Measurements from ENCODE around the gene RPS15. TPM values are rescaled to one million over a fixed set of nuclear protein-coding genes. Genes with fewer than 3 reads are reported as not detected.

The RPS15 gene
- total and polyA plus RNA-seq, 8 donors = 596 to 1,709 (median 905) TPM

DNA sequence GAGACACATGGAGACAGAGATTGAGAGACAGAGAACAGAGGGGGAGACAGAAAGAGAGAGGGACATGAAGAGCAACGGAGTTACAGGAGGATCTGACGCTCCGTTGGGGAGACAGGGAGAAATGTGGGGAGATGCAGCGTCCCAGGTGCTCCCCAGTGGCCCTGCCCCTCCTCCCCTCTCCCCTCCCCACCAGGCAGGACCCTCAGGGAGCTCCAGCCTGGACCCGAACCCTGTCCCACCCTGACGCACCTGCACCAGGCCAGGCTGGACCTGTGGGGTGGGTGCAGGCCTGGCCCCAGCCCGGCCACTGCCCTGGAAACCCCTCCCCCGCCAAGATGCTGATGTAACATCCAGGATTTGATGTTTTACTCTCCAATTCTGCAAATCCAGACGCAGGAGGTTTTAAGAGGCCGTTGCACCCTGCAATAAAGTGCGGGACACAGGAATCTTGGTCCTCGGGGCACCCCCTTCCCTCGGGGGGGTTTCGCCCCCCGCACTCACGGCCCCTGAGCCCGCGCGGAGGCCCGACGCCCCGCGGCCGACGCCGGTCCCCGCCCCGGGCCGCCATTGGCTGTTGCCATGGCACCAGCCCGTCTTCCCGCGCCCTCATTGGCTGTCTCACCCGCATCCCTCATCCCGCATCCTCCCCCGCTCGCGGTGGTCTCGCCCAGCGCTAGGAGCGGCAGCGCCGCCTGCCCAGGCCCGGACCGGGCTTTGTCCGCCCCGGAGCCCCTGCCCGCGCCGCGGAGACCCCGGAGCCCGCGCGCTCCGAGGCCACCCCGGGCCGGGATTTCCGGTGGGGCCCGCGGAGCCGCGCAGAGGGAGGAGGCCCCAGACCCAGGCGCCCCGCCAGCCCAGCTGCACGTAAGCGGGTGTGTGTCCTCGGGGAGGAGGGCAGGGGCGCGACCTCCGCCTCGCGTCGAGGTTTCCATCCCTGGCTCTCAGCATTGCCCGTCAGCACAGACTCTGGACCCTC lies 11.6 kb downstream of the RPS15 start, which contains the start of gene APC2:
Gene APC2, plus strand, starts transcription at position 655 of the 976 bp plus-strand sequence. CDS start 2,881 bp downstream, outside the sequence.
- FAIRE-seq (no peak), DNase-seq (peak in 2 of 6 donors; percentile 36 to 58)
- intact Hi-C loops (cut with DNase I) = loop anchor here in 1 of 3 donors (10.0 kb wide), 1 partner anchor 65 kb away; the partner anchor contains the start of gene ADAMTSL5

DNA sequence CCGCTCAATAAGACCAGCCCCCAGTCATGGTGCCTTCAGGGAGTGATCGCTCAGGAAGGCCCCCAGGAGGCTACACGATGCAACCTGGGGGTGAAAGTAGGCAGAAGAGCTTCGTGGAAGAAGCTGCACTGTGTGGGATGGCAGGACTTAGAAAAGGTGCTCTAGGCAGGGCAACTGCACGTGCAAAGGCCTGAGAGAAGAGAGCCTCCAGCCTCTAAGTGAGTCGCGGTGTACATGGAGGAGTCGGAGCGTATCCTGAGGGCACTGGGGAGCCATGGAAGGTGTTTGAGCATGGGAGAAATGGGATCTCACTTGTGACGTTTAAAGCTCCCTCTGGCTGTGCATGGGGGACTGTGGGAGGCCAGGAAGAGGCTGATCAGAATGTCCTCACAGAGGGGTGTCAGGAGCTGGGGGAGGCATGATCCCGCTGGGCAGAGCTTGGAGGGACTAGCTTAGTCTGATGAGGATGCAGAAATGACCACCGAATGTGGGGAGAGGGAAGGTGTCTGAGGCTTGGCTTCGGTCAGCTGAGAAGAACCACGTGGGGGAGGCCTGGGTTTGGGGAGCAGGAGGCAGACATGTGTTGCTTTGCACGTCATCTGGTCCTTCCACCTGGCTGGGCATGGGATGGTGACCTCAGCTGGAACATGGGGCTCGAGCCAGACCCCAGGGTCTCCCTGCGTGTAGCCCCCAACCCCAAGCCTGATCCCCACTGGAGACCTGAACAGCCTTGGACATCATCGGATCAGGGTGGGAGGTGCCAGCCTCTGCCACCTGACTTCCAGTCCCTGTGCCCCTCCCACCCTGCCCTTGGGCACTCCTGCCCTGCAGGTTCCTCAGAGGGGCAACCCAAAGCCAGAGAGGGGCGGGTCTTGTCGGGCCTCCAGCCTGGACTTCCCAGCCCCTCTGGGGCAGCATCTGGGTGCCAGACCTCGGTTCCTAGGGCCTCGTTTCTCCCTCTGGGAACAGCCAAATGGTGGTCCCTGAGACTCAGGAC lies 12.8 kb downstream of the RPS15 start:
- FAIRE-seq = no peak
- WGBS, 2 donors = 41 to 52% methylated on average over 22 of the region's 22 CpGs
- intact Hi-C loops (cut with DNase I) = no loop called here
- no peak overlapping the region for H3K27ac ChIP-seq
- ATAC-seq = no peak
- no peak for DNase-seq
- peaks cover 0 to 17% (median 4%) of the 10 kb centered on the region in 4 donors for H3K27me3 ChIP-seq
- no peaks in the 10 kb centered on the region for H3K36me3 ChIP-seq
- H3K4me3 ChIP-seq = no peak overlapping the region
- peaks cover 0 to 16% (median 0%) of the 10 kb centered on the region in 3 donors for H3K4me1 ChIP-seq
- no peaks in the 10 kb centered on the region for H3K9me3 ChIP-seq
- TF ChIP-seq, protein P1, sequence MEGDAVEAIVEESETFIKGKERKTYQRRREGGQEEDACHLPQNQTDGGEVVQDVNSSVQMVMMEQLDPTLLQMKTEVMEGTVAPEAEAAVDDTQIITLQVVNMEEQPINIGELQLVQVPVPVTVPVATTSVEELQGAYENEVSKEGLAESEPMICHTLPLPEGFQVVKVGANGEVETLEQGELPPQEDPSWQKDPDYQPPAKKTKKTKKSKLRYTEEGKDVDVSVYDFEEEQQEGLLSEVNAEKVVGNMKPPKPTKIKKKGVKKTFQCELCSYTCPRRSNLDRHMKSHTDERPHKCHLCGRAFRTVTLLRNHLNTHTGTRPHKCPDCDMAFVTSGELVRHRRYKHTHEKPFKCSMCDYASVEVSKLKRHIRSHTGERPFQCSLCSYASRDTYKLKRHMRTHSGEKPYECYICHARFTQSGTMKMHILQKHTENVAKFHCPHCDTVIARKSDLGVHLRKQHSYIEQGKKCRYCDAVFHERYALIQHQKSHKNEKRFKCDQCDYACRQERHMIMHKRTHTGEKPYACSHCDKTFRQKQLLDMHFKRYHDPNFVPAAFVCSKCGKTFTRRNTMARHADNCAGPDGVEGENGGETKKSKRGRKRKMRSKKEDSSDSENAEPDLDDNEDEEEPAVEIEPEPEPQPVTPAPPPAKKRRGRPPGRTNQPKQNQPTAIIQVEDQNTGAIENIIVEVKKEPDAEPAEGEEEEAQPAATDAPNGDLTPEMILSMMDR (IDR thresholded peaks at IDR 0.05) = no peak

More for the DNA sequence above, 11.6 kb downstream of the RPS15 start, which contains the start of gene APC2:
- no peak within 1 kb of the TSS for H3K4me3 ChIP-seq
- H3K36me3 ChIP-seq = no peaks in the 10 kb centered on the region
- H3K9me3 ChIP-seq = no peaks in the 10 kb centered on the region
- TF ChIP-seq, protein P1 (IDR thresholded peaks at IDR 0.05) = no peak
- WGBS, 2 donors = 9 to 10% methylated on average over 52 to 74 of the region's 74 CpGs
- no peak within 1 kb of the TSS for H3K27ac ChIP-seq
- no peak for ATAC-seq
- peaks cover 0 to 17% (median 4%) of the 10 kb centered on the region in 4 donors for H3K27me3 ChIP-seq
- H3K4me1 ChIP-seq = peaks cover 0 to 18% (median 0%) of the 10 kb centered on the region in 3 donors

DNA sequence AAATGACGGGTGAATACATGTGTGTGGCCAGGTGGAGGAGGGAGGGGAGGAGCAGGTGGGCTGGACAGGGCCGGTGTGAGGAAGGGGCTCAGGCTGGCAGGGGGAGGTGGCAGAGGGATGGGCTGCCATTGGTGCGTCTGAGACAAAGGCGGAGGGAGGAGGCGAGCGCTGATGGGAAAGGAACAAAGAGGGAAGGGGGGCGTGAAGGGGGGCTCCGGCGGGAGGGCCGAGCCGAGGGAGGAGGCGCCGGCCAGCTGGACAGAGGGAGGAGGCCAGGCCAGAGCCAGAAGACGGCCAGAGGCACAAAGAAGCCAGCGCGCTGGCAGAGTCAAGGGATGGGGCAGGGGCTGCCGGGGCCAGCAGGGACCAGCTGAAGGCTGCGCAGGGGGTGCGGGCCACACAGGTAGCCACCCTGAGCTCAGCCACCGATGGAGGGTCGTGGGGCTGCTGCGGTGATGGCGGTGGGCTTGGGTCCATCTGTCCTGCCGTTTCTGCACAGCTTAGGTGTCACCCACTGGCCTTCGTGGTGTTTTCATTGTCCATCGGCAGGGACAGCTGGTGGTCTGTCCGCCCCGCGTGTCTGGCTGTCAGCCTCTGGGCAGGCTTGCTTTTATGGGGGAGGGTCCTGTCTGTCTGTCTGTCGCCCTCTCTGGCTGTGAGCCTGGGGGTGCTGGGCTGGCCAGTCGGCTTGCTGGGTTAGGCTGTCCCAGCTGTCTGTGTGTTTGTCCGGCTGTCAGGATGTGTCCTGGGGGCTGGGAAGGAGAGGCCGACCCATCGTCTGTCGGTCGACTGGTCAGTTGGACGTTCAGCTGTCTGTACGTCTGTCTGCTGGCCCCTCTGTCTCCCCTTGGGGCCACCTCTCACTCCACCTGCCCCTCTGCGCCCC lies 14.0 kb downstream of the RPS15 start:
- Histone ChIP-seq H3K9me3 (no peaks in the 10 kb centered on the region), H3K27ac (no peak overlapping the region), H3K36me3 (no peaks in the 10 kb centered on the region), H3K4me3 (no peak overlapping the region), H3K27me3 (peaks cover 0 to 15% (median 2%) of the 10 kb centered on the region in 4 donors), H3K4me1 (peaks cover 0 to 9% (median 0%) of the 10 kb centered on the region in 3 donors)
- no peak for FAIRE-seq
- ATAC-seq = no peak
- TF ChIP-seq, protein P1 (IDR thresholded peaks at IDR 0.05) = no peak
- 19 to 20% methylated on average over 36 to 39 of the region's 39 CpGs for WGBS, 2 donors
- intact Hi-C loops (cut with DNase I) = no loop called here
- DNase-seq = no peak
